ENCODE measurements around the gene FAM98C. TPM values are rescaled to one million over a fixed set of nuclear protein-coding genes. Genes with fewer than 3 reads are reported as not detected.

FAM98C gene
- total RNA-seq, 1 experiment from 2014 or later, result 10.2 TPM

DNA sequence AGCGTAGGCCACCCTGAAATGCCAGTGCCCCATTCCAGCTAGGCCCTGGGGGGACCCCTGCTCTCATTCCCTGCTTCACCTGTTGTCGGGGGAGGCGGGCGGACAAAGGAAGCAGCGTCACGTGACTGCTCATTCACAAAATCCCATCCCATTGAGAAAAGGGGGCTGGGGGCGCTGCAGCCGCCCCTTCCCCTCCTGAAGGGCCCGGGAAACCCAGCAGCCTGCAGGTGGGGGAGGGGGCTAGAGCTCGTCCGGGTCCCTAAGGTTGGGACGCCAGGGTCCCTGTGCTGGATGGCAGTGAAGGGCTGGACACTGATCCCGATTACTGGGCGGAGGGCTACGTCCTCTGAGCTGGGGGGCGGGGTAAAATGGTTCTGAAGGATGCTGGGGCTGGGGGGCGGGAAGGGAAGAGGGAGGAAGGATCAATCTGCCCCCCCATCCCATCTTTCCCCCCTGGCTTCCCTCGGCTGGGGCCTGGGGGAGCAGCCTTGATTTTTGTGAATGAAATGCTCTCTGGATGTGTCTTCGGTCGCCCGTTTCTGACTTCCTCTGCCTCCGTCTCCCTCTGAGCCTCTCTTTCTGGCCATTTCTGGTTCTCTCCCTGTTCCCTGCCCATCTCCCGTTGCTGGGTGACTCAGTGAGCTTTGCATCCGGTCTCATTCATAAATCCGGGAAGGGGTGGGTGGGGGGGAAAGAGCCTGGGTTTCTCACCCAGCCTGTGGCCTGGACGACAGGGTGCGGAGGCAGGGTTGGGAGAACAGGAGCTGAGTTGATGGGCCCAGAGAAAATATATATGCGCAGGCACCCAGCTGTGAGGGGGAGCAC, 13.6 kb upstream of the FAM98C start (continued):
- 0 out of 2 replicates have a peak, but pooled peaks have one; percentile 60 for TF ChIP-seq PRRX2 (CRISPR knock-in tag; IDR thresholded peaks at IDR 0.05)

DNA sequence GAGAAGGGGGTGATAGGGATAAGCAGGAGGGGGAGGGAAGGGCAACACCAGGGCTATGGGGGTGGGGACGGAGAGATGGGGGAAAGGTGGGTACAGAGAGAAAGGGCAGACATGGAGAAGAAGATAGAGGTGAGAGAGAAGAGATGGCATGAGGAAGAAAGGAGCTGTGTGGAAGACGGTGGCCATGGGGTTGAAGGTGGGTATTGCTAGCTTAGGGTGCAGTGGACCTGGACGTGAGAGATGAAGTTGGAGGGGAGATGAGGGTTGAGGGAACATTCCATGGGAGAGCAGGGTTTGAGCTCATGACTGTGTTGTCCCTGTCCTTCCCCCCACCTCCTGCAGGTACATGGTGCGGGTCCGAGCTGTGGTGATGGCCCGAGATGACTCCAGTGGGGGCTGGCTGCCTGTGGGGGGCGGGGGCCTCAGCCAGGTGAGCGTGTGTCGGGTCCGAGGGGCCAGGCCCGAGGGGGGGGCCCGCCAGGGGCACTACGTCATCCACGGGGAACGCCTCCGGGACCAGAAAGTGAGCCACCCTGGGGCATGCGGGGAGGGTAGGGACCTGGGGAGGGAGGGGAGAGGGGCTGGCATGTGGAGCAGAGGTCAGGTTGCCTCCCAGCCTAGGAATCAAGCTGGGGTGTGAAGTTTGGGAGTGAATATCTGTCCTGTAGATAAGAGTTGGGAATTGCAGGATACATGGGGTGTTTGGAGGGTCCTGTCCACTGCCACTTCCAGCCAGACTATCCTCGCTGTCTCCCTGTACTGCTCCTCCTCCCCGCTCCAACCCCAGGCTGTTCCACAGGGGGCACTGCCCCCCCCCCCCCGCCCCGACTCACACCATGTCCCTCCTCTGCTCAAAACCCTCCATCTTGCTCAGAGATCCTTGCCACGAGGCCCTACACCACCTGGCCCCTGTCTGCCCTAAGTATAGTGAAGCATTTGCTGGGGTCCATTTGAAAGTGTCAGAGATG, 12.7 kb upstream of the FAM98C start:
- POLR2A ChIA-PET, result interaction anchor here (0.7 to 1.5 kb wide), 3 partner anchors 12 to 152 kb away, joined by 3 to 9 read pairs (median 5); partner anchors contain the start of genes FAM98C and PSMD8
- no peak for ATAC-seq
- no peak overlapping the region for H3K27ac Mint-ChIP-seq
- peak overlapping the region; percentile 83 for H3K4me3 Mint-ChIP-seq
- H3K27me3 Mint-ChIP-seq (ENCODE audit: low read depth), result peaks cover 10% of the 10 kb centered on the region
- CTCF ChIA-PET, result interaction anchor here (0.6 to 3.9 kb wide), 5 partner anchors 13 to 345 kb away, joined by 3 to 110 read pairs (median 3); partner anchors contain the start of genes FAM98C and PSMD8
- H3K36me3 Mint-ChIP-seq, result peaks cover 24% of the 10 kb centered on the region
- no peaks in the 10 kb centered on the region for H3K9me3 Mint-ChIP-seq
- no peak for DNase-seq (ENCODE audit: low spot score)
- TF ChIP-seq NFE2L1 (CRISPR knock-in tag; IDR thresholded peaks at IDR 0.05), result no peak
- no peak for TF ChIP-seq JUN (CRISPR knock-in tag; IDR thresholded peaks at IDR 0.05)
- TF ChIP-seq ZNF317 (CRISPR knock-in tag; IDR thresholded peaks at IDR 0.05; ENCODE audit: borderline replicate concordance, low read depth), result no peak
- no peak for TF ChIP-seq FOXJ3 (CRISPR knock-in tag; IDR thresholded peaks at IDR 0.05; ENCODE audit: borderline replicate concordance)
- TF ChIP-seq JAZF1 (CRISPR knock-in tag; IDR thresholded peaks at IDR 0.05), result no peak
- TF ChIP-seq, protein P1, sequence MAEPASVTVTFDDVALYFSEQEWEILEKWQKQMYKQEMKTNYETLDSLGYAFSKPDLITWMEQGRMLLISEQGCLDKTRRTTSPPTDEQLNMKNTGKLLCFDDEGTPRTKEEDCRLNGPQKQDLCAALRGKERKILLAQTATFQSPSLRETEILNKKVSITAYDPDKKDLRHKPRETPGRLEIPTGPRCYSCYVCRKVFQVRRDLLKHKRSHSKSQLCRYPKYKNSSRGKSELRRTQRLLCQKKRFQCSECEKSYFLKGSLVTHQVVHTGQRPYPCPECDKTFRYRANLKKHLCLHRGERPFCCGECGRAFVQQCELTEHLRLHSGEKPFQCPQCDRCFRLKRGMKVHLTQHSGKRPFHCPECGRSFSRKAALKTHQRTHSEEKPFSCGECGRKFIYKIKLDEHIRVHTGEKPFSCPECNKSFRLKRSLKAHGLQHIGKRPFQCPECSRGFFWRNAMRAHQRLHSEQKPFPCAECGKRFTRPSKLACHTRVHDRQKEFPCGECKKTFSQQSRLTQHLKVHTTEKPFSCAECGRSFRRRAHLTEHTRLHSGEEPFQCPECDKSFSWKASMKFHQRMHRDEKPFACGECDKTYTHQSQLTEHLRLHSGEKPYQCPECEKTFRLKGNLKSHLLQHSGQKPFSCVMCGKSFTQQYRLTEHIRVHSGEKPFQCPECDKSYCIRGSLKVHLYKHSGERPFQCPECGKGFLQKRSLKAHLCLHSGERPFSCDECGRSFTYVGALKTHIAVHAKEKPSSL (CRISPR knock-in tag; conservative IDR thresholded peaks at IDR 0.05), result no peak
- TF ChIP-seq, protein P2, sequence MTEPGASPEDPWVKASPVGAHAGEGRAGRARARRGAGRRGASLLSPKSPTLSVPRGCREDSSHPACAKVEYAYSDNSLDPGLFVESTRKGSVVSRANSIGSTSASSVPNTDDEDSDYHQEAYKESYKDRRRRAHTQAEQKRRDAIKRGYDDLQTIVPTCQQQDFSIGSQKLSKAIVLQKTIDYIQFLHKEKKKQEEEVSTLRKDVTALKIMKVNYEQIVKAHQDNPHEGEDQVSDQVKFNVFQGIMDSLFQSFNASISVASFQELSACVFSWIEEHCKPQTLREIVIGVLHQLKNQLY (CRISPR knock-in tag; IDR thresholded peaks at IDR 0.05), result no peak
- TF ChIP-seq, protein P3, sequence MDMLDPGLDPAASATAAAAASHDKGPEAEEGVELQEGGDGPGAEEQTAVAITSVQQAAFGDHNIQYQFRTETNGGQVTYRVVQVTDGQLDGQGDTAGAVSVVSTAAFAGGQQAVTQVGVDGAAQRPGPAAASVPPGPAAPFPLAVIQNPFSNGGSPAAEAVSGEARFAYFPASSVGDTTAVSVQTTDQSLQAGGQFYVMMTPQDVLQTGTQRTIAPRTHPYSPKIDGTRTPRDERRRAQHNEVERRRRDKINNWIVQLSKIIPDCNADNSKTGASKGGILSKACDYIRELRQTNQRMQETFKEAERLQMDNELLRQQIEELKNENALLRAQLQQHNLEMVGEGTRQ (CRISPR knock-in tag; IDR thresholded peaks at IDR 0.05), result no peak
- no peak for TF ChIP-seq ESRRA (CRISPR knock-in tag; IDR thresholded peaks at IDR 0.05; ENCODE audit: borderline replicate concordance)
- peaks cover 34% of the 10 kb centered on the region for H3K4me1 Mint-ChIP-seq

DNA sequence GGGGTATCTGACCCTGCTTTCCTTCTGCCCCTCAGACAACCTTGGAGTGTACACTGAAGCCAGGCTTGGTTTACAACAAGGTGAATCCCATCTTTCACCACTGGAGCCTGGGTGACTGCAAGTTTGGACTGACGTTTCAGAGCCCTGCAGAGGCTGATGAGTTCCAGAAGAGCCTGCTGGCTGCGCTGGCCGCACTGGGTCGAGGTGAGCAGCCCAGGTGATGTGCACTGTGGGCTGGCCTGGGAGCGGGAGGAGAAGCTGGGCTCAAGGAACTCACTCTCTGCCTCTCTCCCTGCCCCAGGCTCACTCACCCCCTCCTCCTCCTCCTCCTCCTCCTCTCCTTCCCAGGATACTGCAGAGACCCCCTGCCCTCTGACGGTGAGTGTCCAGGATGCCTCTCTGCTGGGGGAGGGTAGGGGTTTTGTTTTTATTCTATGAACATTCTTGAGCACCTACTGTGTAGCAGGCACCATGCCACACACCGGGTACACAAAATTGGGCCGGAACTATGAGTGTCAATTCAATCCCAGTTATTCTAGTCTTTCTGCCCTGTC, 10.9 kb upstream of the FAM98C start:
- CTCF ChIA-PET, result no interaction called here
- no peak for DNase-seq (ENCODE audit: low spot score)
- Mint-ChIP-seq H3K27me3 (ENCODE audit: low read depth) (peaks cover 22% of the 10 kb centered on the region), H3K4me1 (peaks cover 34% of the 10 kb centered on the region), H3K4me3 (no peak overlapping the region), H3K9me3 (no peaks in the 10 kb centered on the region), H3K36me3 (peaks cover 30% of the 10 kb centered on the region), H3K27ac (no peak overlapping the region)
- POLR2A ChIA-PET, result interaction anchor here (0.6 kb wide), 1 partner anchor 16 kb away, joined by 4 read pairs; no protein-coding TSS in a partner anchor
- no peak for ATAC-seq
- no peak for TF ChIP-seq NFYB (CRISPR knock-in tag; conservative IDR thresholded peaks at IDR 0.05; ENCODE audit: low read depth)
- TF ChIP-seq, protein P4, sequence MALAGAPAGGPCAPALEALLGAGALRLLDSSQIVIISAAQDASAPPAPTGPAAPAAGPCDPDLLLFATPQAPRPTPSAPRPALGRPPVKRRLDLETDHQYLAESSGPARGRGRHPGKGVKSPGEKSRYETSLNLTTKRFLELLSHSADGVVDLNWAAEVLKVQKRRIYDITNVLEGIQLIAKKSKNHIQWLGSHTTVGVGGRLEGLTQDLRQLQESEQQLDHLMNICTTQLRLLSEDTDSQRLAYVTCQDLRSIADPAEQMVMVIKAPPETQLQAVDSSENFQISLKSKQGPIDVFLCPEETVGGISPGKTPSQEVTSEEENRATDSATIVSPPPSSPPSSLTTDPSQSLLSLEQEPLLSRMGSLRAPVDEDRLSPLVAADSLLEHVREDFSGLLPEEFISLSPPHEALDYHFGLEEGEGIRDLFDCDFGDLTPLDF (CRISPR knock-in tag; IDR thresholded peaks at IDR 0.05), result no peak
- TF ChIP-seq NR2C2 (CRISPR knock-in tag; IDR thresholded peaks at IDR 0.05), result no peak
- TF ChIP-seq, protein P2 (CRISPR knock-in tag; IDR thresholded peaks at IDR 0.05), result no peak
- no peak for TF ChIP-seq ETV6 (CRISPR knock-in tag; IDR thresholded peaks at IDR 0.05)
- no peak for TF ChIP-seq SP1 (CRISPR knock-in tag; conservative IDR thresholded peaks at IDR 0.05)
- no peak for TF ChIP-seq OVOL2 (CRISPR knock-in tag; IDR thresholded peaks at IDR 0.05; ENCODE audit: borderline replicate concordance)
- TF ChIP-seq, protein P5, sequence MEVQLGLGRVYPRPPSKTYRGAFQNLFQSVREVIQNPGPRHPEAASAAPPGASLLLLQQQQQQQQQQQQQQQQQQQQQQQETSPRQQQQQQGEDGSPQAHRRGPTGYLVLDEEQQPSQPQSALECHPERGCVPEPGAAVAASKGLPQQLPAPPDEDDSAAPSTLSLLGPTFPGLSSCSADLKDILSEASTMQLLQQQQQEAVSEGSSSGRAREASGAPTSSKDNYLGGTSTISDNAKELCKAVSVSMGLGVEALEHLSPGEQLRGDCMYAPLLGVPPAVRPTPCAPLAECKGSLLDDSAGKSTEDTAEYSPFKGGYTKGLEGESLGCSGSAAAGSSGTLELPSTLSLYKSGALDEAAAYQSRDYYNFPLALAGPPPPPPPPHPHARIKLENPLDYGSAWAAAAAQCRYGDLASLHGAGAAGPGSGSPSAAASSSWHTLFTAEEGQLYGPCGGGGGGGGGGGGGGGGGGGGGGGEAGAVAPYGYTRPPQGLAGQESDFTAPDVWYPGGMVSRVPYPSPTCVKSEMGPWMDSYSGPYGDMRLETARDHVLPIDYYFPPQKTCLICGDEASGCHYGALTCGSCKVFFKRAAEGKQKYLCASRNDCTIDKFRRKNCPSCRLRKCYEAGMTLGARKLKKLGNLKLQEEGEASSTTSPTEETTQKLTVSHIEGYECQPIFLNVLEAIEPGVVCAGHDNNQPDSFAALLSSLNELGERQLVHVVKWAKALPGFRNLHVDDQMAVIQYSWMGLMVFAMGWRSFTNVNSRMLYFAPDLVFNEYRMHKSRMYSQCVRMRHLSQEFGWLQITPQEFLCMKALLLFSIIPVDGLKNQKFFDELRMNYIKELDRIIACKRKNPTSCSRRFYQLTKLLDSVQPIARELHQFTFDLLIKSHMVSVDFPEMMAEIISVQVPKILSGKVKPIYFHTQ (CRISPR knock-in tag; IDR thresholded peaks at IDR 0.05), result no peak

Measured in WTC11 (cell line).